Kidney (tissue), 14 donors: Measurements from ENCODE around the gene ZNF416. TPM values are rescaled to one million over a fixed set of nuclear protein-coding genes. Genes with fewer than 3 reads are reported as not detected.

Experiments used
- DNase-seq, 5 donors: peaks; one replicate each; pipeline ENCODE4 v3.0.0-alpha.2; 2013 to 2020
- FAIRE-seq: peaks from 2 replicates; lab custom pipeline; 2012; peaks lifted over from hg19 to GRCh38; lab: Jason Lieb, UNC
- H3K27ac ChIP-seq, 2 donors: one replicate each; pipeline ENCODE4 v1.7.0; 2013; ENCODE audit warnings: low read depth in 2 of 2, low read length in 2 of 2, inconsistent platforms in 1 of 2
- H3K27me3 ChIP-seq: one replicate; pipeline ENCODE4 v1.7.1; 2013; ENCODE audit warnings: low read length, inconsistent platforms; ENCODE audit not compliant: control insufficient read depth, insufficient read depth
- H3K36me3 ChIP-seq, 3 donors: one replicate each; pipeline versions ENCODE4 v1.7.0 to v1.7.1; 2013; ENCODE audit warnings: low read length in 3 of 3, control low read depth in 1 of 3, inconsistent platforms in 1 of 3; ENCODE audit not compliant: insufficient read depth in 3 of 3, control insufficient read depth in 2 of 3
- H3K4me1 ChIP-seq, 3 donors: one replicate each; pipeline versions ENCODE4 v1.7.0 to v1.7.1; 2013; ENCODE audit warnings: low read length in 3 of 3, inconsistent platforms in 1 of 3, low read depth in 1 of 3; ENCODE audit not compliant: control insufficient read depth in 2 of 3, insufficient read depth in 2 of 3
- H3K4me3 ChIP-seq, 3 donors: one replicate each; pipeline versions ENCODE4 v1.7.0 to v1.8.1; 2013; ENCODE audit warnings: low read length in 3 of 3, control low read depth in 1 of 3, inconsistent platforms in 1 of 3
- H3K9ac ChIP-seq, 3 donors: one replicate each; pipeline versions ENCODE4 v1.7.0 to v1.7.1; 2013; ENCODE audit warnings: low read length in 3 of 3, control low read depth in 1 of 3, inconsistent platforms in 1 of 3
- H3K9me3 ChIP-seq, 3 donors: one replicate each; pipeline versions ENCODE4 v1.7.0 to v1.7.1; 2013; ENCODE audit warnings: low read length in 3 of 3, control low read depth in 1 of 3, inconsistent platforms in 1 of 3; ENCODE audit not compliant: control insufficient read depth in 2 of 3, insufficient read depth in 1 of 3
- CTCF ChIP-seq: IDR thresholded peaks from 3 replicates; pipeline ENCODE4 v1.5.1; 2012; ENCODE audit warnings: mild to moderate bottlenecking, moderate library complexity, borderline replicate concordance; ENCODE audit not compliant: insufficient read depth; ENCODE audit errors: extremely low read depth
- intact Hi-C: fragments of 100-400 bp; cut with DNase I; formaldehyde crosslinking; loops from one replicate; pipeline ENCODE4 v1.11.1; 2022
- polyA plus RNA-seq: library from polyadenylated mRNA; stranded (reverse); fragments of 350-450 nt; fragmentation: Illumina TruSeq; extraction: RNeasy Lipid Tissue Mini Kit (QIAGEN cat#74804); gene quantifications from one replicate; pipeline ENCODE4 v1.2.3, GENCODE V29; 2014; ENCODE audit warnings: low read depth, low replicate concordance; ENCODE audit not compliant: insufficient read depth
- total RNA-seq: library from RNA; stranded (reverse); fragmentation: NEBNext Ultra II Directional; extraction: Animal tissue kit (Norgen Biotek cat#: 25700); gene quantifications from one replicate; pipeline ENCODE4 v1.2.1, GENCODE V29; 2021
- donor health status: control.
- donor health status: control.
- donor health status: control.
- donor health status: control.
- donor health status: control.
- donor health status: DM: yes; HTN: yes; CAD: no.
- donor health status: Normal renal cell carcinoma (clear cell type).

Gene ZNF416
- total and polyA plus RNA-seq, 2 donors from 2014 or later, result 3.5 to 8.0 TPM

- Histone ChIP-seq H3K4me3 (peak within 1 kb of the TSS; percentile 84 to 96 (median 85)), H3K27ac (peak within 1 kb of the TSS in 1 of 2 donors; percentile 37), H3K27me3 (no peaks in the 10 kb centered on the region), H3K9me3 (peaks cover under 1 to 8% (median 3%) of the 10 kb centered on the region in 3 donors), H3K4me1 (peaks cover 5 to 15% (median 11%) of the 10 kb centered on the region in 3 donors), H3K9ac (peak within 1 kb of the TSS; percentile 72 to 77 (median 74)), H3K36me3 (peaks cover 6 to 17% (median 12%) of the 10 kb centered on the region in 3 donors)
- DNase-seq, result peak; percentile 94 to 96 (median 95)
- intact Hi-C loops, result no loop called here
- TF ChIP-seq CTCF, result no peak
- FAIRE-seq, result peak; percentile 33
Measured at GRCh38 chr19:57559404-57560025, 19.2 kb downstream of the ZNF416 start, which contains the start of gene ZNF550. TSS of gene ZNF550 (minus strand) at chr19:57559863. CDS start at chr19:57559682, 181 bp downstream.

- no peak for TF ChIP-seq CTCF
- H3K9me3 ChIP-seq, result peaks cover 4 to 7% (median 5%) of the 10 kb centered on the region in 3 donors
- peak overlapping the region; percentile 49 to 77 (median 74) for H3K9ac ChIP-seq
- peak overlapping the region in 1 of 2 donors; percentile 37 for H3K27ac ChIP-seq
- FAIRE-seq (no peak), DNase-seq (peak; percentile 21 to 64 (median 32))
- no peaks in the 10 kb centered on the region for H3K27me3 ChIP-seq
- peak overlapping the region; percentile 84 to 96 (median 85) for H3K4me3 ChIP-seq
- peaks cover 5 to 15% (median 11%) of the 10 kb centered on the region in 3 donors for H3K4me1 ChIP-seq
- H3K36me3 ChIP-seq, result peaks cover 8 to 22% (median 16%) of the 10 kb centered on the region in 3 donors
- intact Hi-C loops, result no loop called here
Measured at GRCh38 chr19:57559008-57559403, 19.7 kb downstream of the ZNF416 start.

- Histone ChIP-seq H3K9me3 (peaks cover 4 to 9% (median 5%) of the 10 kb centered on the region in 3 donors), H3K36me3 (peaks cover 8 to 26% (median 17%) of the 10 kb centered on the region in 3 donors), H3K27ac (no peak overlapping the region), H3K4me1 (peaks cover 5 to 15% (median 11%) of the 10 kb centered on the region in 3 donors), H3K9ac (peak overlapping the region; percentile 10 to 77 (median 74)), H3K27me3 (no peaks in the 10 kb centered on the region), H3K4me3 (peak overlapping the region; percentile 84 to 96 (median 85))
- FAIRE-seq (no peak), DNase-seq (peak in 2 of 5 donors; percentile 12 to 16)
- intact Hi-C loops, result no loop called here
- TF ChIP-seq CTCF, result no peak
Measured at GRCh38 chr19:57558525-57558924, 20.2 kb downstream of the ZNF416 start.
